ENCODE results near the gene CYP27B1. TPM values are rescaled to one million over a fixed set of nuclear protein-coding genes. Genes with fewer than 3 reads are reported as not detected.

Gene CYP27B1
- total and polyA plus RNA-seq, 3 donors from 2014 or later, result 2.2 to 30.2 (median 3.9) TPM

DNA sequence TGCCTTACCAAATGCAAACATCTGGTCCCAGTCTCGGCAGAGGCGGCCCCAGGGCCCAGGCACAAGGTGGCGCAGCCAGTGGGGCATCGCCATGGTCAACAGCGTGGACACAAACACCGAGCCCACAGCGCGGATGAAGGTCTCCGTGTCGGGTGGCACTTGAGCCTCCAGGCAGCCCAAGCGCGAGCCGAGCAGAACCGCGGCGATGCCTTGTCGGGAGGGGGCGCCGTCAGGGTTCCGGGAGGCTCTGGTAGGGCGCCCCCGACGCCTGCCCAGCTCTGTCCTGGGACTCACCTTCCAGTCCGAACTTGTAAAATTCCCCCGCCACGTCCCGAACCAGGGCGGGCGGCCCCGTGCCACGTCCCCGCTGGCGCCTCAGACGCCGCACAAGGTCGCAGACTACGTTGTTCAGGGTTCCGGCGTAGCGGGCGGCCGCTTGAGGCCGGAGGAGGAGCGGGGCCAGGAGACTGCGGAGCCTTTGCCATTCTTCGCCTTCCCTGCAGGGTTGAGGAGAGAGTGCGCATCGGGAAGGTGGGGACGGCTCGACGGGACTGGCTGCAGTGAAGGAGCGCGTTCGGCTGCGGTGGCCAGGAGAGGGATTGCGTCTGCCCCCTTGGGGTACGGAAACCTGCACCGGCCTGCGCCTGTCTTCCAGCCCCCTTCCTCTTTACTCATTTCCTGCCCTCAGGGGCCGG is 1.7 kb downstream of the CYP27B1 start:
- Histone ChIP-seq H3K36me3 (ENCODE audit: low read depth, missing control alignments) (no peaks in the 10 kb centered on the region), H3K4me3 (peak overlapping the region; percentile 24 to 26), H3K9me3 (no peaks in the 10 kb centered on the region), H3K27ac (no peak overlapping the region), H3K27me3 (no peaks in the 10 kb centered on the region), H3K4me1 (peaks cover 22% of the 10 kb centered on the region)
- TF ChIP-seq POLR2A (IDR thresholded peaks at IDR 0.05), result no peak
- TF ChIP-seq, protein P1, sequence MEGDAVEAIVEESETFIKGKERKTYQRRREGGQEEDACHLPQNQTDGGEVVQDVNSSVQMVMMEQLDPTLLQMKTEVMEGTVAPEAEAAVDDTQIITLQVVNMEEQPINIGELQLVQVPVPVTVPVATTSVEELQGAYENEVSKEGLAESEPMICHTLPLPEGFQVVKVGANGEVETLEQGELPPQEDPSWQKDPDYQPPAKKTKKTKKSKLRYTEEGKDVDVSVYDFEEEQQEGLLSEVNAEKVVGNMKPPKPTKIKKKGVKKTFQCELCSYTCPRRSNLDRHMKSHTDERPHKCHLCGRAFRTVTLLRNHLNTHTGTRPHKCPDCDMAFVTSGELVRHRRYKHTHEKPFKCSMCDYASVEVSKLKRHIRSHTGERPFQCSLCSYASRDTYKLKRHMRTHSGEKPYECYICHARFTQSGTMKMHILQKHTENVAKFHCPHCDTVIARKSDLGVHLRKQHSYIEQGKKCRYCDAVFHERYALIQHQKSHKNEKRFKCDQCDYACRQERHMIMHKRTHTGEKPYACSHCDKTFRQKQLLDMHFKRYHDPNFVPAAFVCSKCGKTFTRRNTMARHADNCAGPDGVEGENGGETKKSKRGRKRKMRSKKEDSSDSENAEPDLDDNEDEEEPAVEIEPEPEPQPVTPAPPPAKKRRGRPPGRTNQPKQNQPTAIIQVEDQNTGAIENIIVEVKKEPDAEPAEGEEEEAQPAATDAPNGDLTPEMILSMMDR (IDR thresholded peaks at IDR 0.05), result no peak
- WGBS, 2 donors, result 8 to 9% methylated on average over 7 to 45 of the region's 60 CpGs
- intact Hi-C loops (cut with DNase I; ENCODE audit: low total_unique reads), result no loop called here
- DNase-seq, result peak; percentile 28

DNA sequence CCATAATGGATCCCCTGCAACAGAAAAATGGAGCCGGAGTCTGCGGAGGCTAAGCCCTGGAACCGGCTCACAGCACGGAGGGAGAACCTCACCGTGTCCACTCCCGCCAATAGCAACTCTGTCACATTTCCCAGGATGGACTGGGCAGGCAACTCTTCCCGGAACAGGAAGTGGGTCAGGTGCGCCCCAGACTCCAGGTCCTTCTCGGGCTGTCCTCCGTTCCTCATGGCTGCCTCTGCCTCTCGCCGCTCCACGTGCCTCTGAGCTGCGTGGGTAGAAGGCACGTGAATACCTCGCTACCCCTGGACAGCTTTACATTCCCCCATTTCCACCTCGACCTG is 2.2 kb downstream of the CYP27B1 start:
- no peak for DNase-seq
- no peaks in the 10 kb centered on the region for H3K27me3 ChIP-seq
- WGBS, 2 donors, result 29 to 37% methylated on average over 15 to 17 of the region's 17 CpGs
- no peaks in the 10 kb centered on the region for H3K9me3 ChIP-seq
- H3K36me3 ChIP-seq (ENCODE audit: low read depth, missing control alignments), result no peaks in the 10 kb centered on the region
- peak overlapping the region; percentile 24 to 26 for H3K4me3 ChIP-seq
- H3K4me1 ChIP-seq, result peaks cover 22% of the 10 kb centered on the region
- TF ChIP-seq, protein P1 (IDR thresholded peaks at IDR 0.05), result no peak
- TF ChIP-seq POLR2A (IDR thresholded peaks at IDR 0.05), result no peak
- no peak overlapping the region for H3K27ac ChIP-seq
- intact Hi-C loops (cut with DNase I; ENCODE audit: low total_unique reads), result no loop called here

DNA sequence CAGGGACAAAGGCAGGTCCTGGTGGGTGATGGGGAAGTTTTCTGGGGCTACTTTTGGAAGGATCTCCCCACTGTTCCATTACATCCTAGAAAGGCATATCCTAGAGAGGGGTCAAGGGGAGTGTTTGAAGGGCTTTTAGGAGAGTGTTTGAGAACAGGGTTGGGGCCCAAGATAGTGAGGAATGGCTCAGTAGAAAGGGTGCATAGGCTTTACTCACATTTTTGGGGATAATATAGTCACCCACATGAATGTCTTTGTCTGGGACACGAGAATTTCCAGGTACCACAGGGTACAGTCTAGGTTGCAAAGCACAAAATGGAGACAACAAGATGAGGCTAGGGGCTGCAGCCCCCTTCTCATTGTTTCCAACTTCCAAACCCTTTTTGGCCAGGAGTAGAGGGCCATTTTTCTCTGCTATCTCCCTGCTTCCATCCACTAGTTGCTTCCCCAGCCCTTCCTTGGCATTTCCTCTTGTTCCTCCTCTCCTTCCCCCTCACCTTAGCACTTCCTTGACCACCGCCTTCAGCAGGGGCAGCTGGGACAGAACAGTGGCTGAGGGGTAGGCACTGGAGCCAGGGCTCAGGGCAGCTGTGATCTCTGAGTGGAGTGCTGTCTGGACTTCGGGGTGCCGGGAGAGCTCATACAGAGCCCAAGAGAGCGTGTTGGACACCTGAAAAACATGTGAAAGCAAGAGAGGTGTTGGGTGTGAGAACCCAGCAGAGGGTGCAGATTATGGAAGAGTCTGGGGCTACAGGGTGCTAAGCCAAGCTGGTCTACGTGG is 2.8 kb downstream of the CYP27B1 start:
- DNase-seq, result no peak
- Histone ChIP-seq H3K4me1 (peaks cover 22% of the 10 kb centered on the region), H3K4me3 (no peak overlapping the region), H3K27me3 (no peaks in the 10 kb centered on the region), H3K27ac (no peak overlapping the region), H3K9me3 (no peaks in the 10 kb centered on the region), H3K36me3 (ENCODE audit: low read depth, missing control alignments) (no peaks in the 10 kb centered on the region)
- intact Hi-C loops (cut with DNase I; ENCODE audit: low total_unique reads), result no loop called here
- TF ChIP-seq, protein P1 (IDR thresholded peaks at IDR 0.05), result no peak
- TF ChIP-seq POLR2A (IDR thresholded peaks at IDR 0.05), result no peak
- 53 to 74% methylated on average over 6 of the region's 6 CpGs for WGBS, 2 donors

DNA sequence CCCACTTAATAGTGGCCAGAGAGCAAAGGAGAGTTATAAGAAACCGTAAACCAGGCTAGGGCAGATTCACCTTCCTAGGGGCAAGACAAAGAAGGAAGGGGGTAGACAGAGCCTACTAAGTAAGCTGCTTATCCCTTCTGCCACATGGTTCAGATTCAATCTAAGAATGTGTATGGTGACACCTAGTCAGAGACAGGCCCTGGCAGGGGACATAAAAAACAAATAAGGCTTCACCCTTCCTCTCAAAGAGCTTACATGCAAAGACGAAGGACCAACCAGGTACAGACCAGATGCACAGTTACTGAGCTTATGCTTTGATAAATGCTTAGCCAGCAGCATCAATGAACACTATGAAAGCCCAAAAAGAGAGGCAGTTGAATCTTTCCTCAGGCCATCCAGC is 4.4 kb downstream of the CYP27B1 start:
- Histone ChIP-seq H3K27me3 (no peaks in the 10 kb centered on the region), H3K36me3 (ENCODE audit: low read depth, missing control alignments) (no peaks in the 10 kb centered on the region), H3K4me3 (no peak overlapping the region), H3K9me3 (no peaks in the 10 kb centered on the region), H3K27ac (no peak overlapping the region), H3K4me1 (peaks cover 22% of the 10 kb centered on the region)
- TF ChIP-seq, protein P1 (IDR thresholded peaks at IDR 0.05), result no peak
- no peak for TF ChIP-seq POLR2A (IDR thresholded peaks at IDR 0.05)
- 92 to 94% methylated on average over 2 of the region's 2 CpGs for WGBS, 2 donors
- intact Hi-C loops (cut with DNase I; ENCODE audit: low total_unique reads), result no loop called here
- DNase-seq, result no peak
